Measurements from ENCODE around the gene RFPL4AL1. TPM values are rescaled to one million over a fixed set of nuclear protein-coding genes. Genes with fewer than 3 reads are reported as not detected.

Gene RFPL4AL1
- total RNA-seq, 4 donors from 2014 or later = not detected

DNA sequence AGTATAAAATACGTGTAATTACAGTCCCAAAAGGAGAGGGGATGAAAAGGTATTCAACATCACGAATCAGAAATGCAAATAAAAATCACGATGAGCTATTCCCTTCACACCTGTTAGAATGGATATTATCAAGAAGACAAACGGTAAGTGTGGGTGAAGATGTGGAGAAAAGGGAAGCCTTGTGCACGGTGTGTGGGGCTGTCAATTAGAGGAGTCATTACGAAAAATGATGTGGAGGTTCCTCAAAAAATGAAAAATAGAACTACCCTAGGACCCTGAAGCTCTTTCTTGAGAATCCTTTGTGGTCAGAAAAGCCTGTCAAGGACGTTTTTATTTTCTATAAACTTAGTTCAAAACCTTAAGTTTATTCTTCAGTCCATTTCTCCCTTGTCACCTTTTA, 43.5 kb downstream of the RFPL4AL1 start:
- in situ Hi-C loops (cut with MboI; ENCODE audit: low pct_ligation_motif_present in 1 of 4, low pct_unique_long_range_greater_than_20kb in 1 of 4, low sequenced_read_pairs in 3 of 4) = no loop called here
- no peaks in the 10 kb centered on the region for H3K4me1 ChIP-seq
- intact Hi-C loops (cut with DNase I; ENCODE audit: low total_unique reads) = no loop called here
- no peak for DNase-seq
- peaks cover 3% of the 10 kb centered on the region for H3K27me3 ChIP-seq
- TF ChIP-seq POLR2AphosphoS5 (IDR thresholded peaks at IDR 0.05) = no peak
- TF ChIP-seq EP300 (IDR thresholded peaks at IDR 0.05; ENCODE audit: low read depth) = no peak
- TF ChIP-seq, protein P1, sequence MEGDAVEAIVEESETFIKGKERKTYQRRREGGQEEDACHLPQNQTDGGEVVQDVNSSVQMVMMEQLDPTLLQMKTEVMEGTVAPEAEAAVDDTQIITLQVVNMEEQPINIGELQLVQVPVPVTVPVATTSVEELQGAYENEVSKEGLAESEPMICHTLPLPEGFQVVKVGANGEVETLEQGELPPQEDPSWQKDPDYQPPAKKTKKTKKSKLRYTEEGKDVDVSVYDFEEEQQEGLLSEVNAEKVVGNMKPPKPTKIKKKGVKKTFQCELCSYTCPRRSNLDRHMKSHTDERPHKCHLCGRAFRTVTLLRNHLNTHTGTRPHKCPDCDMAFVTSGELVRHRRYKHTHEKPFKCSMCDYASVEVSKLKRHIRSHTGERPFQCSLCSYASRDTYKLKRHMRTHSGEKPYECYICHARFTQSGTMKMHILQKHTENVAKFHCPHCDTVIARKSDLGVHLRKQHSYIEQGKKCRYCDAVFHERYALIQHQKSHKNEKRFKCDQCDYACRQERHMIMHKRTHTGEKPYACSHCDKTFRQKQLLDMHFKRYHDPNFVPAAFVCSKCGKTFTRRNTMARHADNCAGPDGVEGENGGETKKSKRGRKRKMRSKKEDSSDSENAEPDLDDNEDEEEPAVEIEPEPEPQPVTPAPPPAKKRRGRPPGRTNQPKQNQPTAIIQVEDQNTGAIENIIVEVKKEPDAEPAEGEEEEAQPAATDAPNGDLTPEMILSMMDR (IDR thresholded peaks at IDR 0.05) = no peak
- TF ChIP-seq POLR2A (IDR thresholded peaks at IDR 0.05) = no peak
- H3K27ac ChIP-seq = no peak overlapping the region
- no peaks in the 10 kb centered on the region for H3K36me3 ChIP-seq
- no peak overlapping the region for H3K4me3 ChIP-seq
- H3K9me3 ChIP-seq = no peaks in the 10 kb centered on the region
- WGBS, 2 donors (ENCODE audit: low coverage in 1 of 2) = 48 to 50% methylated on average over 6 to 7 of the region's 7 CpGs

GRCh38 chr19:55813906-55814305, 45.0 kb downstream of the RFPL4AL1 start:
- Histone ChIP-seq H3K4me1 (no peaks in the 10 kb centered on the region), H3K9me3 (no peaks in the 10 kb centered on the region), H3K36me3 (no peaks in the 10 kb centered on the region), H3K27ac (no peak overlapping the region), H3K27me3 (peaks cover 3% of the 10 kb centered on the region), H3K4me3 (no peak overlapping the region)
- WGBS, 2 donors (ENCODE audit: low coverage in 1 of 2) = 83 to 98% methylated on average over 2 to 5 of the region's 5 CpGs
- TF ChIP-seq EP300 (IDR thresholded peaks at IDR 0.05; ENCODE audit: low read depth) = no peak
- in situ Hi-C loops (cut with MboI; ENCODE audit: low pct_ligation_motif_present in 1 of 4, low pct_unique_long_range_greater_than_20kb in 1 of 4, low sequenced_read_pairs in 3 of 4) (no loop called here), intact Hi-C loops (cut with DNase I; ENCODE audit: low total_unique reads) (no loop called here)
- DNase-seq = no peak

GRCh38 chr19:55820037-55820436, 51.1 kb downstream of the RFPL4AL1 start:
- in situ Hi-C loops (cut with MboI; ENCODE audit: low pct_ligation_motif_present in 1 of 4, low pct_unique_long_range_greater_than_20kb in 1 of 4, low sequenced_read_pairs in 3 of 4) (no loop called here), intact Hi-C loops (cut with DNase I; ENCODE audit: low total_unique reads) (no loop called here)
- no peak for DNase-seq
- H3K9me3 ChIP-seq = no peaks in the 10 kb centered on the region
- H3K27me3 ChIP-seq = peaks cover 3% of the 10 kb centered on the region
- H3K4me3 ChIP-seq = no peak overlapping the region
- TF ChIP-seq, protein P1 (IDR thresholded peaks at IDR 0.05) = no peak
- TF ChIP-seq POLR2AphosphoS5 (IDR thresholded peaks at IDR 0.05) = no peak
- TF ChIP-seq EP300 (IDR thresholded peaks at IDR 0.05; ENCODE audit: low read depth) = no peak
- no peak for TF ChIP-seq POLR2A (IDR thresholded peaks at IDR 0.05)
- H3K27ac ChIP-seq = no peak overlapping the region
- no peaks in the 10 kb centered on the region for H3K36me3 ChIP-seq
- 24 to 79% methylated on average over 3 of the region's 3 CpGs for WGBS, 2 donors (ENCODE audit: low coverage in 1 of 2)
- no peaks in the 10 kb centered on the region for H3K4me1 ChIP-seq

Other genes starting within 250 kb of the RFPL4AL1 start
- not detected for gene SBK2, start 232.0 kb upstream of the RFPL4AL1 start, total RNA-seq
- gene SBK3, start 223.6 kb upstream of the RFPL4AL1 start, total RNA-seq = not detected
- gene ZNF579, start 188.3 kb upstream of the RFPL4AL1 start, total RNA-seq = 1 to 10 TPM; 2.0 to 5.6 (median 2.9) TPM
- 100 to 1,000 TPM in 1 of 4 donors, 10 to 100 TPM in 1, 1 to 10 TPM in 2; 8.5 to 137 (median 18.3) TPM for gene FIZ1, start 169.6 kb upstream of the RFPL4AL1 start, total RNA-seq
- 10 to 100 TPM; 17.7 to 51.1 (median 37.9) TPM for gene ZNF524, start 168.8 kb upstream of the RFPL4AL1 start, total RNA-seq
- 10 to 100 TPM in 2 of 4 donors, 1 to 10 TPM in 2; 8.3 to 50.1 (median 13.4) TPM for gene ZNF865, start 163.5 kb upstream of the RFPL4AL1 start, total RNA-seq
- 10 to 100 TPM; 11.1 to 27.7 (median 14.5) TPM for gene ZNF784, start 144.6 kb upstream of the RFPL4AL1 start, total RNA-seq
- 100 to 1,000 TPM in 1 of 4 donors, 10 to 100 TPM in 3; 15.2 to 154 (median 25.7) TPM for gene ZNF580, start 128.1 kb upstream of the RFPL4AL1 start, total RNA-seq
- 10 to 100 TPM in 2 of 4 donors, 1 to 10 TPM in 2; 4.1 to 19.7 (median 10.0) TPM for gene ZNF581, start 125.5 kb upstream of the RFPL4AL1 start, total RNA-seq
- 10 to 100 TPM in 2 of 4 donors, 1 to 10 TPM in 2; 3.7 to 15.1 (median 8.4) TPM for gene CCDC106, start 120.9 kb upstream of the RFPL4AL1 start, total RNA-seq
- 100 to 1,000 TPM; 112 to 185 (median 130) TPM for gene U2AF2, start 114.1 kb upstream of the RFPL4AL1 start, total RNA-seq
- gene EPN1, start 93.9 kb upstream of the RFPL4AL1 start, total RNA-seq = 100 to 1,000 TPM; 121 to 242 (median 185) TPM
- not detected for gene NLRP9, start 30.7 kb upstream of the RFPL4AL1 start, total RNA-seq
- not detected for gene RFPL4A, start 10.0 kb upstream of the RFPL4AL1 start, total RNA-seq
- not detected for gene NLRP11, start 62.9 kb downstream of the RFPL4AL1 start, total RNA-seq
- gene NLRP4, start 67.4 kb downstream of the RFPL4AL1 start, total RNA-seq = not detected
- gene NLRP13, start 163.2 kb downstream of the RFPL4AL1 start, total RNA-seq = not detected
- gene NLRP8, start 178.7 kb downstream of the RFPL4AL1 start, total RNA-seq = not detected
- not detected for gene NLRP5, start 217.7 kb downstream of the RFPL4AL1 start, total RNA-seq